ENCODE results near the gene SNCA.

- TF ChIP-seq, protein P1, sequence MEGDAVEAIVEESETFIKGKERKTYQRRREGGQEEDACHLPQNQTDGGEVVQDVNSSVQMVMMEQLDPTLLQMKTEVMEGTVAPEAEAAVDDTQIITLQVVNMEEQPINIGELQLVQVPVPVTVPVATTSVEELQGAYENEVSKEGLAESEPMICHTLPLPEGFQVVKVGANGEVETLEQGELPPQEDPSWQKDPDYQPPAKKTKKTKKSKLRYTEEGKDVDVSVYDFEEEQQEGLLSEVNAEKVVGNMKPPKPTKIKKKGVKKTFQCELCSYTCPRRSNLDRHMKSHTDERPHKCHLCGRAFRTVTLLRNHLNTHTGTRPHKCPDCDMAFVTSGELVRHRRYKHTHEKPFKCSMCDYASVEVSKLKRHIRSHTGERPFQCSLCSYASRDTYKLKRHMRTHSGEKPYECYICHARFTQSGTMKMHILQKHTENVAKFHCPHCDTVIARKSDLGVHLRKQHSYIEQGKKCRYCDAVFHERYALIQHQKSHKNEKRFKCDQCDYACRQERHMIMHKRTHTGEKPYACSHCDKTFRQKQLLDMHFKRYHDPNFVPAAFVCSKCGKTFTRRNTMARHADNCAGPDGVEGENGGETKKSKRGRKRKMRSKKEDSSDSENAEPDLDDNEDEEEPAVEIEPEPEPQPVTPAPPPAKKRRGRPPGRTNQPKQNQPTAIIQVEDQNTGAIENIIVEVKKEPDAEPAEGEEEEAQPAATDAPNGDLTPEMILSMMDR (IDR thresholded peaks at IDR 0.05), result no peak
- no peak for TF ChIP-seq POLR2A (IDR thresholded peaks at IDR 0.05)
- TF ChIP-seq EP300 (IDR thresholded peaks at IDR 0.05), result no peak
Measured at GRCh38 chr4:89708903-89709421, 128.0 kb downstream of the SNCA start.

Data from sigmoid colon (tissue), 4 donors.